Central memory CD8-positive, alpha-beta T cell (primary cell): ENCODE data around the gene SKOR1.
A peak's percentile ranks its signal among the peaks of the same experiment; 100 is the strongest.

Experiments used
- ATAC-seq: fragments of 150-1000 bp; cut with Tn5 transposase; replicated peaks from 2 replicates; pipeline ENCODE4 v1.10.0; 2022; ENCODE audit warnings: mild to moderate bottlenecking, moderate FRiP score, moderate number of reproducible peaks; ENCODE audit not compliant: poor library complexity, severe bottlenecking; ENCODE audit errors: extremely low read depth
- DNase-seq, 2 donors: peaks; one replicate each; pipeline ENCODE4 v3.0.0; 2021; ENCODE audit warnings: low spot score in 2 of 2
- H3K27ac Mint-ChIP-seq: one replicate; pipeline ENCODE4 v1.8.0; 2022; ENCODE audit warnings: low read depth, mild to moderate bottlenecking, moderate library complexity, mixed read lengths
- H3K27me3 Mint-ChIP-seq: one replicate; pipeline ENCODE4 v1.8.0; 2022; ENCODE audit warnings: mixed read lengths
- H3K36me3 Mint-ChIP-seq: one replicate; pipeline ENCODE4 v1.8.0; 2022; ENCODE audit warnings: mild to moderate bottlenecking, moderate library complexity, mixed read lengths; ENCODE audit not compliant: insufficient read depth
- H3K4me1 Mint-ChIP-seq: one replicate; pipeline ENCODE4 v1.8.0; 2022; ENCODE audit warnings: mixed read lengths
- H3K4me3 Mint-ChIP-seq: one replicate; pipeline ENCODE4 v1.8.0; 2022; ENCODE audit warnings: mild to moderate bottlenecking, moderate library complexity, mixed read lengths
- H3K9me3 Mint-ChIP-seq: one replicate; pipeline ENCODE4 v1.8.0; 2022; ENCODE audit warnings: mixed read lengths

Gene SKOR1

DNA sequence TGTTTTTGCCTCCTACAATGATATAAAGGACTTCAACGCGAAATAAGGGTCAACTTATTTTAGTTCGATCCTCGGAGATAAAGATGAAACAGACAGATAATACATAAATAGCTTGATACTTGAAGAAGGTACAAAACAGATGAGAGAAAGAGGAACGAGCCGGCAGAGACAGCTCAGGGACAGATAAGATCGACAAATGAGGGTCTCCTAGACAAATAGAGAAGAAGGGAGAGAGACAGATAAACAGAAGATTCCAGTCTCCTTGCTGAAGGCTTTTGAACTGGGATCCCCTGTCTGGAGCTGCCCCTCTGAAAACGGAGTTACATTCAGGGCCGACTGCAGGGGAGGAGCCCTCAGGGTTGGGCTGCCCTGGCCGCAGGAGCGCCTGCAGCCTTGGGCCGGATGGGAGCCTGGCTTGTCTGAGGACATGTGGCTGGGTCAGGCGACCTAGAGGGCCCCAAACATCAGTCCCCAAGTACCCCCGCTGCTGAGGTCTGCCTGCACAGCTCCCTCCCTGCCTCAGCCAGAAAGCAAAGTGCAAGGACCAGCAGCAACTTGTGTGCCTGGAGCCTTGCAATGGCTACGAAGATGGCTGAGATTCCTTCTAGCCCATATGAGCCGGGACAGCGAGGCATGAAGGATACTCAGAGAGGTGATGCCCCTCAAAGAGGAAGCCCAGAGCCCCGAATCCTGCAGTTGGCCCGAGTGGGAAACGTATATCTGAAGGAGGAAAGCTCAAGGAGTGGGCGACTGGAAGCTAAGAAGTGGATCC, 926 bp upstream of the SKOR1 start:
- ATAC-seq (no peak), DNase-seq (no peak)
- H3K9me3 Mint-ChIP-seq, result no peaks in the 10 kb centered on the region
- peaks cover 85% of the 10 kb centered on the region for H3K27me3 Mint-ChIP-seq
- peak overlapping the region; percentile 70 for H3K27ac Mint-ChIP-seq
- peak overlapping the region; percentile 69 for H3K4me3 Mint-ChIP-seq
- H3K36me3 Mint-ChIP-seq, result peaks cover 15% of the 10 kb centered on the region
- peaks cover 54% of the 10 kb centered on the region for H3K4me1 Mint-ChIP-seq

DNA sequence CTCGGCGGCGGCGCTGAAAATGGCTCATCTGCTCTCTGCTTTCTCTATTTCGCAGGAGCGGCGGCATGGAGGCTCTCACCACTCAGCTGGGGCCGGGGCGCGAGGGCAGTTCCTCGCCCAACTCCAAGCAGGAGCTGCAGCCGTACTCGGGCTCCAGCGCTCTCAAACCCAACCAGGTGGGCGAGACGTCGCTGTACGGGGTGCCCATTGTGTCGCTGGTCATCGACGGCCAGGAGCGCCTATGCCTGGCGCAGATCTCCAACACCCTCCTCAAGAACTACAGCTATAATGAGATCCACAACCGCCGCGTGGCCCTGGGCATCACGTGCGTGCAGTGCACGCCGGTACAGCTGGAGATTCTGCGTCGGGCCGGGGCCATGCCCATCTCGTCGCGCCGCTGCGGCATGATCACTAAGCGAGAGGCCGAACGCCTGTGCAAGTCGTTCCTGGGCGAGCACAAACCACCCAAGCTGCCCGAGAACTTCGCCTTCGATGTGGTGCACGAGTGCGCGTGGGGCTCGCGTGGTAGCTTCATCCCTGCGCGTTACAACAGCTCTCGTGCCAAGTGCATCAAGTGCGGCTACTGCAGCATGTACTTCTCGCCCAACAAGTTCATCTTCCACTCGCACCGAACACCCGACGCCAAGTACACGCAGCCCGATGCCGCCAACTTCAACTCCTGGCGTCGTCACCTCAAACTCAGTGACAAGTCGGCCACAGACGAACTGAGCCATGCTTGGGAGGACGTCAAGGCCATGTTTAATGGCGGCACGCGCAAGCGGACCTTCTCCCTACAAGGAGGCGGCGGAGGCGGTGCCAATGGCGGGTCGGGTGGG, 790 bp downstream of the SKOR1 start:
- ATAC-seq (no peak), DNase-seq (no peak)
- H3K27ac Mint-ChIP-seq, result no peak overlapping the region
- H3K9me3 Mint-ChIP-seq, result no peaks in the 10 kb centered on the region
- peaks cover 85% of the 10 kb centered on the region for H3K27me3 Mint-ChIP-seq
- H3K36me3 Mint-ChIP-seq, result peaks cover 15% of the 10 kb centered on the region
- H3K4me3 Mint-ChIP-seq, result peak overlapping the region; percentile 17
- H3K4me1 Mint-ChIP-seq, result peaks cover 43% of the 10 kb centered on the region

DNA sequence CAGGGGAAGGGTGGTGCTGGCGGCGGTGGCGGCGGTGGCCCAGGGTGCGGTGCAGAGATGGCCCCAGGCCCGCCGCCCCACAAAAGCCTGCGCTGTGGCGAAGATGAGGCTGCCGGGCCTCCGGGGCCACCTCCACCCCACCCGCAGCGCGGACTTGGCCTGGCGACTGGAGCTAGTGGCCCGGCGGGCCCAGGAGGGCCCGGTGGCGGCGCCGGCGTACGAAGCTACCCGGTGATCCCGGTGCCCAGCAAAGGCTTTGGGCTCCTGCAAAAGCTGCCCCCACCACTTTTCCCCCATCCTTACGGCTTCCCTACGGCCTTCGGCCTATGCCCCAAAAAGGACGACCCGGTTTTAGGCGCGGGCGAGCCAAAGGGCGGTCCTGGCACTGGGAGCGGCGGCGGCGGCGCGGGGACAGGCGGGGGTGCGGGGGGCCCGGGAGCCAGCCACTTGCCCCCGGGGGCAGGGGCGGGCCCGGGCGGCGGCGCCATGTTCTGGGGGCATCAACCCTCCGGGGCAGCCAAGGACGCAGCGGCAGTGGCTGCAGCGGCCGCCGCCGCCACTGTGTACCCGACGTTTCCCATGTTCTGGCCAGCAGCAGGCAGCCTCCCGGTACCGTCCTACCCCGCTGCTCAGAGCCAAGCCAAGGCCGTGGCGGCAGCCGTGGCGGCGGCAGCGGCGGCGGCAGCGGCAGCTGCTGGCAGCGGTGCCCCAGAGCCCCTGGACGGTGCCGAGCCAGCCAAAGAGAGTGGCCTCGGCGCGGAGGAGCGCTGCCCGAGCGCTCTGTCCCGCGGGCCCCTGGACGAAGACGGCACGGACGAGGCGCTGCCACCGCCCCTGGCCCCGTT, 1.6 kb downstream of the SKOR1 start:
- Mint-ChIP-seq H3K4me3 (no peak overlapping the region), H3K36me3 (peaks cover 15% of the 10 kb centered on the region), H3K27me3 (peaks cover 85% of the 10 kb centered on the region), H3K4me1 (peaks cover 35% of the 10 kb centered on the region), H3K27ac (no peak overlapping the region), H3K9me3 (no peaks in the 10 kb centered on the region)
- ATAC-seq, result no peak
- DNase-seq, result no peak

DNA sequence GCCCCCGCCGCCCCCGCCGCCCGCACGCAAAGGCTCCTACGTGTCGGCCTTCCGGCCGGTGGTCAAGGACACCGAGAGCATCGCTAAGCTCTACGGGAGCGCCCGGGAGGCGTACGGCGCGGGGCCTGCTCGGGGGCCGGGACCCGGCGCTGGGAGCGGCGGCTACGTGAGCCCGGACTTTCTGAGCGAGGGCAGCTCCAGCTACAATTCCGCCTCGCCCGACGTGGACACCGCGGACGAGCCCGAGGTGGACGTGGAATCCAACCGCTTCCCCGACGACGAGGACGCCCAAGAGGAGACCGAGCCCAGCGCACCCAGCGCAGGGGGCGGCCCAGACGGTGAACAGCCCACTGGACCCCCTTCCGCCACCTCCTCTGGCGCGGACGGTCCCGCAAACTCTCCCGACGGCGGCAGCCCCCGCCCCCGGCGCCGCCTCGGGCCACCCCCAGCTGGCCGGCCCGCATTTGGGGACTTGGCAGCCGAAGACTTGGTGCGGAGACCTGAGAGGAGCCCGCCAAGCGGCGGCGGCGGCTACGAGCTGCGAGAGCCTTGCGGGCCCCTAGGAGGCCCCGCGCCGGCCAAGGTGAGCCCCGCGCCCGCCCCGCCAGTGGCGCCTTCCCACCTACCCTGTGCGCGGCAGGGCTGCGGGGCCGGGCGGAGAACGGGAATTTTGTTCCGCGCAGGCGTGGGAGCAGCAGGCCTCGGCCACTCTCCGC, 2.4 kb downstream of the SKOR1 start:
- ATAC-seq, result no peak
- H3K27ac Mint-ChIP-seq, result no peak overlapping the region
- H3K4me1 Mint-ChIP-seq, result peaks cover 27% of the 10 kb centered on the region
- peaks cover 13% of the 10 kb centered on the region for H3K36me3 Mint-ChIP-seq
- no peaks in the 10 kb centered on the region for H3K9me3 Mint-ChIP-seq
- DNase-seq, result no peak
- H3K4me3 Mint-ChIP-seq, result peak overlapping the region; percentile 53
- peaks cover 85% of the 10 kb centered on the region for H3K27me3 Mint-ChIP-seq

DNA sequence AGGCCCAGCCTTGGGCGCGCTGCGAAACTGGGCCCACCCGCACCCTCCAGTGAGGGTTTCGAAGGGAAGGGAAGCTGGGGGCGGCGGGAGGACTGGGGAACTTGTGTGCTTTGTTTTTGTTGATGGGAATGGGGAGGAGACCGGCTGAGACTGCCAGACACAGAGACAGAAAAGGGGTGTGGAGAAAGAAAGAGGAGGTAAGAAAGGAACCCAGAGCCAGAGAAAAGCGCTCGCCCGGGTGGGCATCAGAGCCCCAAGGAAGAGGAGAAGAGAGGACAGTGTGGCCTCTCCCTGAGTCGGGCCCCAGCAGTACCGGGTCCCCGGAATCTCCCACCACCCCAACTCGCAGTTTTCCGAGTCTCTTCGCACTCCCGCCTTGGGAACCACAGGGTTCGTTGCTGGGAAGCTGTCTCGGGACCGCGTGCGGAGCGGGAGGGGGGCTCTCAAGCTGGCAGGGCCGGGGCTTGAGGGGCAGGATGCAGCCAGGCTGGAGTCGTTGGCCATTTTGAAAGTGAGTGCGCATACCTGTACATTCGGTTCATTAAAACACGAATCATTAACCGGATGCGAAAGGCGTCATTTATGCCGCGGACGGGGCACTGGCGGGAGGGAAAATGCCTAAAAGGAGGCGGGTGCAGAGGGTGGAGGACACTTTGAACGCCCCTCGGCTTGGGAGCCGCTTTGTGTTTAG, 3.1 kb downstream of the SKOR1 start:
- Mint-ChIP-seq H3K27me3 (peaks cover 86% of the 10 kb centered on the region), H3K4me1 (peaks cover 31% of the 10 kb centered on the region), H3K9me3 (no peaks in the 10 kb centered on the region), H3K27ac (no peak overlapping the region), H3K36me3 (peaks cover 15% of the 10 kb centered on the region), H3K4me3 (peak overlapping the region; percentile 53)
- no peak for DNase-seq
- no peak for ATAC-seq

DNA sequence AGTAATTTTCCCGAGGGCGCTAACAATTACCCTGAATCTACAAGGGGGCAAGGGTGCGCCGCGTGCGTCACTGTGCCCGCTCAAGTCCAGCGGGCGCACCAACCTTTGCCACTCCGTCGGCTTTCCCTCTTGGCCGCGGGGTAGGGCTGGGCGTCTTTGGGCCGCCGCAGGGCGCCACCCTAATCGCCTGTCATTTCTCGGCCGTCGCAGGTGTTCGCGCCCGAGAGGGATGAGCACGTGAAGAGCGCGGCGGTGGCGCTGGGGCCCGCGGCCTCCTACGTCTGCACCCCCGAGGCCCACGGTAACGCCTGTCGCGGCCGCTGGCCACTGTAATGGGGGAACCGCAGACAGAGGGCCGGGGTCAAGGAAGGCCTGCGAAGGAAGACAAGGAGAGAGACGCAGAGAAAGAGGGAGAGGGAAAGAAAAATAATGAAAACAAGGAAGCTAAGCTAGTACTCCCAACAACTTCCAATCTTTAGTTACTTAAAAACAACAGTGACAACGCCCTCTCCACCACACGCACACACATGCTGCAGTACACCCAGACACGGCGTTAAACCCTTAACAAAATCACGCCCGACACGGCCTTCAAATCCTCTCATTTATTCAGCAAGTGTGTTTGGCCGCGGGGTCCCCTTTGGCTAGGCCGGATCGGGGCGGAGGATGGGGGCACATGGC, 3.8 kb downstream of the SKOR1 start:
- H3K9me3 Mint-ChIP-seq, result no peaks in the 10 kb centered on the region
- DNase-seq, result no peak
- peaks cover 15% of the 10 kb centered on the region for H3K36me3 Mint-ChIP-seq
- H3K27ac Mint-ChIP-seq, result no peak overlapping the region
- ATAC-seq, result no peak
- H3K4me3 Mint-ChIP-seq, result peak overlapping the region; percentile 50
- H3K4me1 Mint-ChIP-seq, result peaks cover 31% of the 10 kb centered on the region
- peaks cover 86% of the 10 kb centered on the region for H3K27me3 Mint-ChIP-seq

DNA sequence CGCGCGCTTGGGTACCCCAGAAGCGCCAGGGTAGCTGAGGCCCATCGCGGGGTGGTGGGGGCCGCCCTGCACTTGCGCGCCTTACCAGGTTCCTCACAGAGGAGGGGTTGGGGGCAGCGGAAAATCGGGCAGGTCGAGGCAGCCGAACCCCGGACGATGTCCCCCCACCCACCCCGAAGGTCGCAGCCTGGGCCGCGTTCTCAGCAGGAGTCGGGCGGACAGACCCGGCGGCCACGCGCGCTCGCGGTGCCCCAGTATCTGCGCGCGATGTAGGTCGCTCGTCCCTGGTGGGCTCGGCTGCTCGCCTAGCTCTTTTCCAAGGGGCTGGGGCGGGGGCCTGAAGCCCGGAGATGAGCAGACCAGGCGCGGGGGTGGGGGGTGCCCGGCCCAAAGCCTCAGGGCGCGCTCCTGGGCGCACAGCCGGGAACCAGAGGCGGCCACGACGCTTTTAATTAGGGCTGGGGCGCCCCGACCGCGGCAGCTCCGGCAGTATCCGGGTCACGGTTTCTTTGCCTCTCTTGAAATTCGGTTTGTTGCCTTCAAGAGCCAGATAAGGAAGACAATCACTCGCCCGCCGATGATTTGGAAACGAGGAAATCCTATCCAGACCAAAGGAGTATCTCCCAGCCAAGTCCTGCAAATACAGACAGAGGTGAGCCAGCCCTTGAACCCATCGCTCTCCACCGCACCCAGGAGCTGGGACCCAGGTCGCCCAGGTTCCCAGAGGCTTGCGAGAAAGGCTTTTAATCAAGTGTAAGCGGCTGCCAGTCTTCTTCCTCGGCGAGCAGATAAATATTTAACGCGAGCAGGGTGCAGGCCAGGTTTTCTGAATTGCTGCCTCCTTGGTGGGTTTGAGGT, 4.6 kb downstream of the SKOR1 start:
- H3K4me3 Mint-ChIP-seq, result no peak overlapping the region
- peaks cover 86% of the 10 kb centered on the region for H3K27me3 Mint-ChIP-seq
- no peak overlapping the region for H3K27ac Mint-ChIP-seq
- H3K4me1 Mint-ChIP-seq, result peaks cover 34% of the 10 kb centered on the region
- ATAC-seq, result no peak
- H3K36me3 Mint-ChIP-seq, result peaks cover 15% of the 10 kb centered on the region
- no peak for DNase-seq
- no peaks in the 10 kb centered on the region for H3K9me3 Mint-ChIP-seq

DNA sequence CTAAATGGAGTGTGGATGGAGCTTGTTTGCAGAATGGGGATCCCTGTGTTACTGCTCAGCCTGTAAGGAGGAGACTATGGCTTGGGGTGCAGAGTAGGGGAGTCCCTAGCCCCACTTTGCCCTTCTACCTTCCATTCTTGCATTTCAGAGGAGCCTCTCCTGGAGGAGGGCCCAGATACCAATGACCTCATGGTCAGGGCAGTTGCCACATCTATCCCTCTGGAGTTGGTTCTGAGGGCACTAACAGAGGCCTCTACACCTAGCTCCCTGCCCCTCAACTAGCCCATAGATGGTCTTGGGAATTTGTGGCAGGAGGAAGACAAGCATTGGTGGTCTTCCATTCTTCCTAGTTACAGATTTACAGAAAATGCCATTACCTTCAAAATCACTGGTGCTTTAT, 6.1 kb downstream of the SKOR1 start:
- Mint-ChIP-seq H3K36me3 (peaks cover 8% of the 10 kb centered on the region), H3K27ac (no peak overlapping the region), H3K27me3 (peaks cover 89% of the 10 kb centered on the region), H3K4me1 (peaks cover 42% of the 10 kb centered on the region), H3K9me3 (no peaks in the 10 kb centered on the region), H3K4me3 (no peak overlapping the region)
- DNase-seq (no peak), ATAC-seq (no peak)

DNA sequence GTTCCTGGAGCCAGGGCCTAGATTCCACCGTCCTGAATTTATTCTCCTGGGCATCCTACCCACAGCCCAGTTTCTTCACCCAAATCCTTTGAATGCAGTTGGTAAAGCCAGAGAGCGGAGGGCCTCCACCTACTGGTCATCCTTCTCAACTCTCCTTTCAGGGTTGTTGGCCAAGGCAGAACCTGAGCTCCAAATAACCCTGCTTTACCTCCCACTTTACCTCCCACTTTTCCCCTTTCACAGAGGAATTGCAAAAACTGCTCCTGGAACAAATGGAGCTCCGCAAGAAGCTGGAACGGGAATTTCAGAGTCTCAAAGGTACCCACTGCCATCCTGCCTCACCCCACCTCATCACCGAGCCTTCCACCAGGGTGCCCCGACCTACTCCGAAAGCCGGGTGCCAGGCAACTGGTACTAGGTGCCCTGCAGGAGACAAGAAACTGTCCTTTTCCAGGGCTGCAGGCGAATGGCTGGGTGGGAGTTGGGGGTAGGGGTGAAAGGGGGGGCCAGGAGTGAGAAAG, 6.8 kb downstream of the SKOR1 start:
- DNase-seq, result no peak
- H3K27me3 Mint-ChIP-seq, result peaks cover 85% of the 10 kb centered on the region
- H3K27ac Mint-ChIP-seq, result no peak overlapping the region
- H3K9me3 Mint-ChIP-seq, result no peaks in the 10 kb centered on the region
- no peak for ATAC-seq
- peaks cover 11% of the 10 kb centered on the region for H3K36me3 Mint-ChIP-seq
- H3K4me3 Mint-ChIP-seq, result no peak overlapping the region
- H3K4me1 Mint-ChIP-seq, result peaks cover 45% of the 10 kb centered on the region

DNA sequence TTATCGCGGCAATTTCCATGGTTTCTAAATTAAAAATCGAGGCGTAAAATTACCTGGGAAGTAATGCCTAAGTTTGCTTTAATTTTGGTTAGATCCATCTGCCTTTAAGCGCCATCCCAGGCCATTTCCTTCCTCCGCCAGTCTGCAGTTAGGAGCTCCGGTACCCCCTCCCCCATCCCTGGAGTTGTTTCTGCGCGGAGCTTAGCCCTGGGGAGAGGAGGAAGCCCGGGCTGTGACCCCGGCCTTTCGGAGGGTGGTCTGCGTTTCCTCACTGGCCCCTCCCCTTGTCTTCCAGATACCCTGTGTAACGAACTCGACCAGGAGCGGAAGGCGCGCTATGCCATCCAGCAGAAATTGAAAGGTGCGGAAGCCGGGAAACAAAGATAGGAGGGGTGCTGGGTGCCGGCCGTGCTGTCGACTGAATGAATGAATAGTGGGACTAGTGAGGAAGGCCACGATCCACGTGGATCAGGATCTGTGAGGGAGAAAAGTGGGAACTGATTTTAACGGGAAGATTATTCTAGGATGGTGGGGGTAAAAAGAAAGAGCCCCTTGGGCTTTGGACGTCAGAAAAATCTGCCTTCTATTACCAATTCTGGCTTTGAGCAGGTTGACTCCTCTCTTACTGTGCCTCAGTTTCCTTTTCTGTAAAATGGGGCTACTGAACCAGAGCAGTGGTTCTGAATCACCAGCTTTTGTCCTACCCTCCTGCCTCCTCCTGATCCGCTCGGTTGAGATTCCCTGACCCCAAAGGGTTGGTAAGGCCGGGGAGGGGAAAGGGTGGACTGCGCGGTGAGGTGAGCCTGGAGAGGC, 7.8 kb downstream of the SKOR1 start:
- Mint-ChIP-seq H3K27me3 (peaks cover 82% of the 10 kb centered on the region), H3K4me3 (peak overlapping the region; percentile 81), H3K36me3 (peaks cover 11% of the 10 kb centered on the region), H3K9me3 (no peaks in the 10 kb centered on the region), H3K4me1 (peaks cover 43% of the 10 kb centered on the region), H3K27ac (peak overlapping the region; percentile 19)
- DNase-seq, result no peak
- no peak for ATAC-seq
